ENCODE results near the gene ZNF300.
"Not testable (repeated sequence)": the region's sequence is repeated elsewhere in the genome, so short reads cannot be mapped to it uniquely, and the experiment has no call there.

ZNF300 gene

GRCh38 chr5:150904479-150905311 is at the start of gene ZNF300:
TSS of gene ZNF300 (minus strand) at chr5:150904980. CDS start at chr5:150903155, 1,825 bp downstream.
- DNase-seq = peak; percentile 13

GRCh38 chr5:150948539-150948938 is 43.8 kb upstream of the ZNF300 start:
- no peak for DNase-seq

GRCh38 chr5:150946351-150946905 is 41.6 kb upstream of the ZNF300 start:
- no peak for DNase-seq

- no peak for DNase-seq
Observed at GRCh38 chr5:150945947-150946346, 41.2 kb upstream of the ZNF300 start.

GRCh38 chr5:150945486-150945885 is 40.7 kb upstream of the ZNF300 start:
- no peak for DNase-seq

DNA sequence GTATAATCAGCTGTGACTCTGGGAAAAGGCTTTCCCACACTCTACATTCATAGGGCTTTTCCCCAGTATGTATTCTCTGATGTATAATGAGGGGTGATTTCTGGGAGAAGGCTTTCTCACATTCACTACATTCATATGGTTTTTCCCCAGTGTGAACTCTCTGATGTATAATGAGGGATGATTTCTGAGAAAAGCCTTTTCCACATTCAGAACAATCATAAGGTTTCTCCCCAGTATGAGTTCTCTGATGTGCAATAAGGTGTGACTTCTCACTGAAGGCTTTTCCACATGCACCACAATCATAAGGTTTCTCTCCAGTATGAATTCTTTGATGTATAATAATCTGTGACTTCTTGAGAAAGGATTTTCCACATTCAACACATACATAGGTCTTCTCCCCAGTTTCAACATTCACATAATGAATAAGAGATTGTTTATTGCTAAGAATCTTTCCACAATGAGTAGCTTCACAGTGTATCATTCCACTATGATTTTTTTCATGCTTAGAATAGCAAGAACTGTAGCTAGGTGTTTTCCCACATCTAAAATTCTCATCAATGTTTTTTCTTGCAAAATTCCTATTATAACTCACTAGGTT is 26.7 kb upstream of the ZNF300 start:
- no peak for DNase-seq

DNA sequence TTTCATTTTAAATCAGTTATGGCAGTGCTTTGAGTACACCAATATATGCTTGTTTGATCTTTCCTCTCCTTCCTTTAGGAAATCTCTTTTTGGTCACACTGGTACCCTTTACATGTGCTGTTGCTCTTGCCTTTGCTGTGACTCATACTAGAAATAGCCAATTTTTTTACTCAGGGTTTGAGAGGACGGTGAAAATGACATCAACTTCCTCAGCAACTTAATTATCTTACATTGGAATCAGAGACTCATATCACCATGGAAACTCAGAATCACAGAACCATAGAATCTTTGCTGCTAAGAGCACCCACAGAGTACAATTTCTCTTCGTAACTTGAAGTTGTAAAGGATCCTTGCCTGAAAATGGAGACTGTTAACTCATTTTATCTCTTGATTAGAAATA is 13.8 kb upstream of the ZNF300 start:
- peak; percentile 0 for DNase-seq

DNA sequence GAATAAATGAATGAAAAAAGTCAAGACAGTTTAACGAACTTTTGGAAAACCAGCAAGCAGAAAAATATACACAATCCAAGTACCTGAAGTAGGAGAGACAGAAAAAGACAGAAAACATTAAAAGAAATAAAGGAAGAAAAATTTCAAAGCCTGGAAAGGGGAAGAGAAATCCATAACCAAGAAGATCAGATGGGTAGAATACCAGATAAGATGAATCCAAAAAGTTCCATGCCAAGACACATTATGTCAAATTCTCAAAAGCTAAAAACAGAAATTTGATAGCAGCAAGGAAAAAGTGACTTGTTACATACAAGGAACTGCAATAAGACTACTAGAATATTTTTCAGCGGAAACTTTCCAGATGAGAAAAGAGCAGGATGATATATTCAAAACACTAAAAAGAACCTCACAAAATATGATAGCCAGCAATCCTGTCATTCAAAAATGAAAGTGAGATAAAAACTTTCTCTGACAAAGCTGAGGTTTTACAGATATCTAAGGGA is 7.6 kb upstream of the ZNF300 start:
- no peak for DNase-seq

GRCh38 chr5:150905312-150905683 is 518 bp upstream of the ZNF300 start:
- DNase-seq = no peak

GRCh38 chr5:150901446-150901845 is 3.3 kb downstream of the ZNF300 start:
- DNase-seq = no peak

DNA sequence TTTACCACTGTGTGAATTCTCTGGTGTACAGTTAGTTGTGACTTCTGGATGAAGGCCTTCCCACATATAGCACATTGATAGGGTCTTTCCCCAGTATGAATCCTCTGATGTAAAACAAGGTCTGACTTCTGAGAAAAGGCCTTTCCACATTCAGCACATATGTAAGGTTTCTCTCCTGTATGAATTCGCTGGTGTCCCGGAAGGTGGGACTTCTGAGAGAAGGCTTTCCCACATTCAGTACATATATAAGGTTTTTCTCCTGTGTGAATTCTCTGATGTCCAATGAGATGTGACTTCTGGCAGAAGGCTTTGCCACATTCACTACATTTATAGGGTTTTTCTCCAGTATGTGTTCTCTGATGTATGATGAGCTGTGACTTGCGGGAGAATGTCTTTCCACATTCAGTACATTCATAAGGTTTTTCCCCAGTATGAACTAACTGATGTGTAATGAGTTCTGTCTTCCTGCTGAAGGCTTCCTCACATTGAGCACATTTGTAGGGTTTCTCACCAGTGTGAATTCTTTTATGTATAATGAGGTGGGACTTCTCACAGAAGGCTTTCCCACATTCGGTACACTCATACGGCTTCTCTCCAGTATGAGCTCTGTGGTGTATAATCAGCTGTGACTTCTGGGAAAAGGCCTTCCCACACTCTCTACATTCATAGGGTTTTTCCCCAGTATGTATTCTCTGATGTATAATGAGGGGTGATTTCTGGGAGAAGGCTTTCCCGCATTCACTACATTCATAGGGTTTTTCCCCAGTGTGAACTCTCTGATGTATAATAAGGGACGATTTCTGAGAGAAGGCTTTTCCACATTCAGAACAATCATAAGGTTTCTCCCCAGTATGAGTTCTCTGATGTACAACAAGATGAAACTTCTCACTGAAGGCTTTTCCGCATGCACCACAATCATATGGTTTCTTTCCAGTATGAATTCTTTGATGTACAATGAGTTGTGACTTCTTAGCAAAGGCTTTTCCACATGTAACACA is 9.1 kb downstream of the ZNF300 start:
- DNase-seq = no peak

- DNase-seq = no peak
Observed at GRCh38 chr5:150879358-150879757, 25.4 kb downstream of the ZNF300 start.

DNA sequence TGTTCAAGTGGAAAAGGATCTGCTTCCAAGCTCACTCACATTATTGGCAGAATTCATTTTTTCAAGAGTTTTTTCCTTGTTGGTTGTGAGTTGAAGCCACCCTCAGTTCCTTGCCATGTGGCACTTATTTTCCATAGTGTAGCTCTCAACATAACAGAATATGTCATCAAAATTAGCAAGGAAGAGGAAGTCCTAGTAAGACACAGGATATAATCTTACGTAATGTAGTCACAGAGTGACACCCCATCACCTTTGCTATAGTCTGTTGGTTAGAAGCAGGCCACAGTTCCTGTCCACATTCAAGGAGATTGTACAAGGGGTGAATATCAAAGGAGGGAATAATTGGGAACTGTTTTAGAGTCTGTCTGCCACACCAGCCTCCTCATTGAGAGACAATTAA is 42.7 kb downstream of the ZNF300 start:
- no peak for DNase-seq

- DNase-seq = no peak
Observed at GRCh38 chr5:150860246-150860821, 44.4 kb downstream of the ZNF300 start.

- DNase-seq = not testable (repeated sequence)
Observed at GRCh38 chr5:150856700-150857099, 48.1 kb downstream of the ZNF300 start.

- DNase-seq = no peak
Observed at GRCh38 chr5:150853561-150853960, 51.2 kb downstream of the ZNF300 start.

GRCh38 chr5:150851039-150851438 is 53.7 kb downstream of the ZNF300 start:
- DNase-seq = no peak

- no peak for DNase-seq
Observed at GRCh38 chr5:150848271-150848670, 56.5 kb downstream of the ZNF300 start.

- DNase-seq = no peak
Observed at GRCh38 chr5:150847334-150847695, 57.5 kb downstream of the ZNF300 start.

GRCh38 chr5:150846654-150847333 is 58.0 kb downstream of the ZNF300 start:
- DNase-seq = peak; percentile 81

- DNase-seq = not testable (repeated sequence)
Observed at GRCh38 chr5:150846308-150846653, 58.5 kb downstream of the ZNF300 start, which contains the start of gene IRGM. TSS of gene IRGM (plus strand) at chr5:150846521. CDS start at chr5:150848124, 1,603 bp downstream.
